Amygdala (tissue), 56 donors: ENCODE measurements around the gene SLC26A6.
A peak's percentile ranks its signal among the peaks of the same experiment; 100 is the strongest.

Experiments
- DNase-seq, 56 donors: peaks; one replicate each; lab custom pipeline; 2025; lab: John Stamatoyannopoulos, UW

The SLC26A6 gene, protein sequence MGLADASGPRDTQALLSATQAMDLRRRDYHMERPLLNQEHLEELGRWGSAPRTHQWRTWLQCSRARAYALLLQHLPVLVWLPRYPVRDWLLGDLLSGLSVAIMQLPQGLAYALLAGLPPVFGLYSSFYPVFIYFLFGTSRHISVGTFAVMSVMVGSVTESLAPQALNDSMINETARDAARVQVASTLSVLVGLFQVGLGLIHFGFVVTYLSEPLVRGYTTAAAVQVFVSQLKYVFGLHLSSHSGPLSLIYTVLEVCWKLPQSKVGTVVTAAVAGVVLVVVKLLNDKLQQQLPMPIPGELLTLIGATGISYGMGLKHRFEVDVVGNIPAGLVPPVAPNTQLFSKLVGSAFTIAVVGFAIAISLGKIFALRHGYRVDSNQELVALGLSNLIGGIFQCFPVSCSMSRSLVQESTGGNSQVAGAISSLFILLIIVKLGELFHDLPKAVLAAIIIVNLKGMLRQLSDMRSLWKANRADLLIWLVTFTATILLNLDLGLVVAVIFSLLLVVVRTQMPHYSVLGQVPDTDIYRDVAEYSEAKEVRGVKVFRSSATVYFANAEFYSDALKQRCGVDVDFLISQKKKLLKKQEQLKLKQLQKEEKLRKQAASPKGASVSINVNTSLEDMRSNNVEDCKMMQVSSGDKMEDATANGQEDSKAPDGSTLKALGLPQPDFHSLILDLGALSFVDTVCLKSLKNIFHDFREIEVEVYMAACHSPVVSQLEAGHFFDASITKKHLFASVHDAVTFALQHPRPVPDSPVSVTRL

DNA sequence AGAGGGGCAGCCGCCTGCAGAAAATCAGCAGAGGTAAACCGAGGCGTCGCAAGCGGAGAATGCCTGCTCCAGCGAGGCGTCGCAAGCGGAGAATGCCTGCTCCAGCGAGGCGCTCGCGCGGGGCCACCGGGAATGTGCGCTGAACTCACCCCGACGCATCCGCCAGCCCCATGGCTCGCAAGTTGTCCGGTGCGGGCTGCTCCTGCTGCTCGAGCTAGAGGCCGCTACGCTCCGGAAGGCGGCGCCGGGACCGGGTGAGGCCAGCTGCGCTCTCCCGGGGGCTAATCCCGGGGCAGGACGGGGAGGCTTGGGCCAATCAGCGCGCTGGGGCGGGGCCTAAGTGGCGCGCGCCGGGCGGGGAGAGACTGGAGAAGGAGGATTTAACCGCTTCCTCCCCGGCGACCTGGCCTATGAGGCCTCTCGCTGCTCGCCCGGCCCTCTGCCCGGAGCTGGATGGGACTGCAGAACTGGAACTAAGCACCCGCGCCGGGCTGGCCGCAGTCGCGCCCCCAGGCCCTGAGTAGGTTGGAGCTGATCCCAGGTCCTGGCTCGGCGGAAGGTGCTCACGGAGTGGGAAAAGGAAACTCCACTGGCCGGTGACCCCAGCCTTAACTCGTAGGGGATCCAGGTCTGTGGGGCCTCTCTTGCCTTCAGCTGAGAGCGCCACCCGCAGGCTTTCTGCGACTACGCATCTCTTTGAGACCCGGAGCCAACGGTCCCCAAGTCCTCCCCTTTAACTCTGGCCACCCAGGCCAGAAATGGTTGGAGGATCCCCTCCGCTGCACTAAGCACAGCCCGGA lies at the start of gene SLC26A6:
Gene SLC26A6, minus strand, starts transcription at position 240 of the 800 bp plus-strand sequence. Its CDS starts 68 bp downstream, at position 172.
- DNase-seq, result peak; percentile 35 to 99 (median 93)

DNA sequence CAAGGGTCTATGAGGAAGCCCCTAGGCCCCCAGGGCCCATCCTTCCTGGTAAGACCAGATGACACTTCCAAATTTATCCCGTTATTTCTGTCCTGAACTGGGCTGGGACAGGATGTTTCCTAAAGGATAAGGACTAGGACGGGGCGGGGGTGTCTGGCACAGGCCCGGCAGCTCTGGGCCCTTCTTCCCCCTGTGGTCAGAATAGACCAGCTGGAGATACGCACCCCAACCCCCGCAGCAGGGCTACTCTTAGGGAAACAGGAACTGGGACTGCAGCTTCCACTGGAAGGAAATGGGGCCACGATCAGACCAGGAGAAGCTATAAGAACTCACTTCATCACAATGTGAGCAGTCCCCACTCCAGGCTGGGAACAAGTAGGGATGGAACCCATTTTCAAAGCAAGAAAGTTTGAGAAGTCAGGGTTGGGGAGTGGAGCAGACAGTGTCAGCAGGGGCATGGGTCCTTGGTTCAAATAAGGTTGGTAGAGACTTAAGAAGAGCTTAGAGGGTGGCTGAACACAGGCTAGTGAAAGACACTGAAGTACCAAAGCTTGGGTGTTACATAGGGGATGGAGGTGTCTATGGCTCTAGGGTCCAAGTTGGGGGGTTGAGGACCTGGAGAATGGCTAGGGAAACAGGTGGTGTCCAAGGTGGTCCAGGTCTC lies 49.4 kb upstream of the SLC26A6 start:
- peak in 5 of 56 donors; percentile 7 to 21 (median 17) for DNase-seq

DNA sequence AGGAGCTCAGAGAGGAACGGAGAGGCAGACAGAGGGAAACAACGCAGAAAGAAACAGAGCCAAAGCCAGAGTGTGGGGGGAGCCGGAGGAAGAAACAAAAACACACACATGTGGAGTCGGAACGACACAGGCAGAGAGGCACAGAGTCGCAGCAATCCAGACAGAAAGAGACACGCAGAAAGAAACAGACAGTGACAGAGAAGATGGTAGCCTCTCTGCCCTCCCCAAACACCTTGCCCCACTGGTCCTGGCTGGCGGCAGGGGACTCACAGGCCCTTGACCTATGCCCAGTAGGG lies 48.7 kb upstream of the SLC26A6 start:
- no peak for DNase-seq

DNA sequence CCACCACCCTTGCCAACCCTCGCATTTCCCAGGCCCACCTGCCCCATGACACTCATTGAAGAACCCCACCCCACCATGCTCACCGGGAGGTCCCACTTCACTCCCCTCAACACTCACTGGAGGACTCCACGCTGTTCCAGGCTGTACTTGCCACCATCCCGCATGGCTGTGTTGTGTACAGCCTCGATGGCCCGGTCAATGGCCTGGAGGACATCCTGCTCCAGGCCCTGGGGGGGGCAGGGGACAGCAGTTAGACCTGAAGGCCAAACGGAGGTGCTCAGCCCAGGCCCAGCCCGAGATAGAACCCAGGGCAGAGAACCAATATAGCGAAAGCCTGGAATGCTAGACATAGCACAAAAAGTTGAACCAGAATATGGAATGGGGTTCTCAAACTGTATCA lies 47.5 kb upstream of the SLC26A6 start:
- no peak for DNase-seq

DNA sequence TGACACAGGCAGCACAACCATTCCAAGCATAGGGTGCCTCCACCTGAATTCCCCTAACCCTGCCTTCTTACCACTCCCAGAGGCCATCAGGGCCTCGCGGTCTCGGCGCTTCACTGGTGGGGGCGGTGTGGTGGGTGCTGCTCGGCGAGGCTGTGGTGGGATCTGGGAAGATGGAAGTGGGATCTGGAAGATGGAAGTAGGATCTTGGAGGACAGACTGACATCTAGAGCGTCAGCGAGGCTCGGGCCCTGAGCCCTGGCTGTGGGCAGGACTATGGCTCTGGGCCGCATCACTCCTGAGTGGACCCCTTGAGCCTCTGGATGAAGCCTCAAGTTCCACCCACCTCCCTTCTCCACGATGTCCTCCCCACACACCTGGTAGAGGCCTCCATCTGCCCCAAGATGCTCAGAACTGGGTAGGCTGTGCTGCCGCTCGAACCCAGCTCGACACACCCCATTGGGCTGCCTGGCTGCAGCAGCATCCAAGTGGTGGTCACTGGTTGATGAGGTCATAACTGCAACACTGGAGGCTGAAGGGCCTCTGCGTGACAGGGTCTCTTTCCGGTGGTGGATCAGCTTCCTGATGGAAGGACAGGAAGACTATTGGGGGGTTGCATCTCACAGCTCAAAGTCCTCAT lies 46.8 kb upstream of the SLC26A6 start:
- no peak for DNase-seq

DNA sequence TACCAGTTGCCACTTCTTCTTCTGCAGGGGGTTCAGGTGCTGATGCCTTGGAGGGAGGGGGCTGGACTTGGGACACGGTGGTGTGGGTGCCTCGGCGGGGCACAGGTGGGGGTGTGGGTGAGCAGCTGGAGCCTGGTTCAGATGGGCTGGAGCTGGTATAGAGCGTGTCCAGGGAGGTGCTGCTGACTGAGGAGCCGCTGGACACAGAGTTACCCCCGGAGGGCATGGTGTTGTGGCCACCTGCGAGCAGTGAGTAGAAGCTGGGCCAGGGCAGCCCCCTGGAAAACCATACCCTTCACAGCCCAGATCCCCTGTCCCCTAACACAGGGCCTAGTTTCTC lies 46.2 kb upstream of the SLC26A6 start:
- no peak for DNase-seq

DNA sequence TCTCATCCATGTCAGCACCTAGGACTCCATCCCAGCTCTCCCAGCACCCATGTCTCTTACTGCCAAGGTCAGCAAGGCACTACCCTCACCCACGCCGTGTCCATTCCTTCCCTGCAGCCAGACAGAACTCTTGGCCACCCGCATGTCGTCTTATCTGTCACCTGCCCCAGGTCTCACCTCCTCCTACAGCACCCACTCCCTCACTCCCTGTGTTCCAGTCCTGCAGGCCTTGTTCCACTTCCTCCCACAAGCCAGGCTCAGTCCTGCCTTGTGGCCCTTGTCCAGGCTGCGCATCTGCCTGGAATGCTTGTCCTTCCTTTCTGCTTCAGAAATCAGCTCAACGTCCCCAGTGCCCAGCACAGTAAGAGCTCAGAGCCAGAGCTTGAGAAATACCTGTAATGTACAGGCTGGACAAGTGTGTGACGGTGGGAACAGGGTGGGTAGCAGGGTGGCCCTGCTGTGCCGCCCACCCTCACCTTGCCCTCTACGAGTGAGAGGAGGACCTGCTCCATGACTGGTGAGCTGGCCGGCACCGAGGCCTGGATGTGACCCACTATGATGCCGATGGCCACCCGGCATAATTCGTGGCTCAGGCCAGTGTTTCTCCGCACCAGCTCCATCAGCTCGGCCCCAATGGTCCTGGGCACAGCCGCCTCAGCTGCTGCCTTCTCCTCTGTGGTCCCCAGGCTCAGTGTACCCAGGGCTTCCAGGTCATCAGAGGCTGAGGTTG lies 45.7 kb upstream of the SLC26A6 start:
- no peak for DNase-seq

DNA sequence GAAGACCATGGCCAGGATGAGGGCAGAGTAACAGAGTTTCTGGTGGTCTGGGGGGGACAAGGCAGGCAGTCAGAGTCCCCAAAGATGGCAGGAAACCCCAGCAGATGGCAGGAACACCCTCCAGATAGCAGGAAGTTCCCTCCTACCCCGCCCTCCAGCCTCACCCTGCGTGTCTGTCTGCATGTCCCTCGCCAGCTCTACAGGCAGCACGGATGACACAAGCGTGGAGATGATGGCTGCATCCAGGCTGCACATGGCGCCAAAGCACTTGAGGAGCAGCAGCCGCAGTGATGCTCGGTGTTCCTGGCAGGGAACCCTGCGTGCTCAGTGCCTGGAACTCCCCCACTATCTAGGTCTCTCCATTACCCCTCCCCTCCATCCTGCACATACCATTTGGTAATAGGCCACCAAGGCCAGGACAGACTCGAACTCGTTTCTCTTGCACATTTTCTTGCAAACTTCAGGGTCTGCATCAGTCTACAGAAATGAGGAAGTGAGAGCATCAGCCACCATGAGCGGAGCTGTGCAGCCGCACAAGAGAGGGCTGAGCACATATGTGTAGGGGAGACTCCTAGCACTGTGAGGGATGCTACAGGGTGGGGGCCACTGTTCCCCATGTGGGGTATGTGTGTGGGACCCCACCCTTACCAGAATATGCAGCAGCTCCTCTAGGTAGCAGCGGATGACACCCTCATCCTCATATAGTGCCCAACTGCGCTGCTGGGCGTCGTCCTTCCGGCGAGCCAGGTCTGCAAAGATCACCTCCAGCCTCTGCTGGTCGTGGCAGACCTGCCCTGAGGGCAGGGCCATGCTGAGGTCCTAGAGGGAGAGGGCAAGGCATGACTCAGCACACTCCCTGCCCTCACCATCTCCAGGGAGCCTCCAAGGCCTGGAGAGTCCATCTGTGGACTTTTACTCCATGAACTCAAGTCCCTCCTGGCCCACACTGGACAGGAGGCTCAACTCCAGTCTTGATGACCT lies 44.4 kb upstream of the SLC26A6 start:
- no peak for DNase-seq

DNA sequence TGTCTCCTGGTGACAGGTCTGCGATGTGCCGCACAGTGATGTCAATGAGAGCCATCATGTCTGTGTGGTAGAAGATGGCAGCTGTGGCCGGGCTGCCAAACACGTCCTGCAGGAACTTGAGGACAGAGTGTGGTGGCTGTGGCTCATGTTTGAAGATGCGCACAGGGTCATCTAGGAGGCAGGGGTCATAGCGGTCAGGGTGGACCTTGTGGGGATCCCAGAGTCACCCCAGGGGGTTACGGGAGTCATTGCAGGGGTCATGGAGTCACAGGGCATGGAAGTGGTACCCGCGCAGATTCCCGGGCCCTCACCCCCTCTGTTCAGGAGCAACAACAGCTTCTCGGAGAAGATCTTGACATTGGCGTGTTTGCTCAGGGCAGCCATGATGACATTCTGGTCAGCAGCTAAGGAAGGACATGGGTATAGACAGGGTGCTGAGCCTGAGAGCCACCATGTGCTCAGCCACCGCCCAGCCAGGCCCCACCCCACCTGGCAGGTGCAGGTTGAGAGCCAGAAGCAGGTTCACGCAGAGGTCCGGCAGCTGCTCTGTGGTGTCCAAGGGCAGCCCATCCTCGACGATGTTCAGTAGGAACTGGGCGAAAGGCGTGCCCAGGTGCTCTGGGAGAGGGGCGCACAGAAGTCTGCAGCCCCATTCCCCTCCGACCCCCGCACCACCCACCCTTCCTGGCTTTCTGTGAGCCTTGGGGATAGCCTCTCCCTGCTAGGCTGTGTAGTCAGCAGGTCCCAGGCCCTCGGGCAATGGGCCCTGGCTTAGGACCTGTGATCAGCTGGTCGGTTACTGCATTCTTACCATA lies 43.5 kb upstream of the SLC26A6 start:
- DNase-seq, result no peak

DNA sequence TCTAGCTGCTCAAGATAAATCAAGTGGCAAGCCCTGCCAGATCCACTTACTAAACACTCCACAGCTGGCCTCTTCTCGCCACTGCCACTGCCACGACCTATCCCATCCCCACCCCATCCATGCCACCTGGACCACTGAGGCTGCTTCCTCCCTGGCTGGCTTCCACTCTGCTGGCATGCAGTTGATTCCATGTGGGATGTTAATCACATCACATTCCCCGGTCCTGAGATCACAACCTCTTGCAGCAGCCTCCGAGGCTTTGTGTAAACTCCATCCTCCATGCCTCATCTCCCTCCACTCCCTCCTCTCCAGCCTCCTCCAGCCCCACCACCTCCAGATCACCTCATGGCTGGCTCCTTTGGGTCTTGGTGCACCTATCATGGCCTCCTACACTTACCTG lies 42.8 kb upstream of the SLC26A6 start:
- DNase-seq, result no peak

DNA sequence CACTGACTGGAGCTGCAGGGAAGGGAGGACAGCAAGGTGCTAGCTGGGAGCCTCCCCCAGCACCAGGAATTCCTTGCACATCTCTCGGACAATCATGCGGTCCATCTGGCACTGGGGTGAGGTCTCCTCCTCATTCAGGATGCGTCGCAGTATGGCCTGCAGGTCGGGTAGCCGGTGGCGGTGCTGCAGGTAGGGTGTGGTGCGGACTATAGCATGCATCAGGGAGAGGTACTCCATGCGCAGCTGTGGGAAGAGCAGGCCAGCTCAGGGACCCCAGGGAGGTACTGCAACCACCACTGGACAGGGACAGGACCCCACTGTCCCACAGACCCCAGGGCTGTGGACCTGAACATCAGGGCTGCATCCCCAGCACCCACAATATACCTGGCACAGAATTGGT lies 39.2 kb upstream of the SLC26A6 start:
- DNase-seq, result no peak

DNA sequence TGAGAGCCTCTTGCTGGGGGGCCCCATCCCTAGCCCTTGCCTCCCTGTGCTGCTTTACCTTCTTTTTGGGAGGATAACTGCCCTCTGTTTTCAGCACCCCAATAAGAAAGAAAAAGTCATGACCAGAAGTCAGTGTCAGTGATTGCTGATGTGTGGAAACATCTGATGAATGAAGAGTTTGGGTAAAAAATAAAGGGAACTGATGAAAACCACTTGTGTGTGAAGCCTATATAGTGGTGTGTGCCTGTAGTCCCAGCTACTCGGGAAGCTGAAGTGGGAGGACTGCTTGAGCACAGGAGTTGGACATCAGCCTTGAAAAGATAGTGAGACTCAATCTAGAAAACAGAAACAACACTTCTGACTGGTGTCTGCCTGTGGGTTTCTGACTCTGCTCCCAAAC lies 37.3 kb upstream of the SLC26A6 start:
- no peak for DNase-seq

DNA sequence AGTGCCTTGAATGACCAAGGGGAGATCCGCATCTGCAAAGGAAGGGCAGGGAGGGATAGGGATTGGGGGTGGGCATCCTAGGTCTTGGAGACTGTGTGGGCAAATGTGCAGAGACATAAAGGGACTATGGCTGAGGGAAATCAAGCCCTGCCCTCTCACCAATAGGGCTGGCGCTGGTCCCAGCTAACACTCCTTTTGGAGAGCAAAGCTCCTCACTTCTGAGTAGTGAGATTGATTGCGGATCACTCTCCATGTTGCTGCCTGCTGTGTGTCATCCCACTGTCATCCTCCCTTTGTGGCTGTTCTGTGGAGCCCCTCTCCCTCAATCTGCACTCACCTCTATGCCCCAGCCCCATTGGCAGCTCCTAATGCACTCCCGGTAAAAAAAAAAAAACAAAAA lies 29.7 kb upstream of the SLC26A6 start:
- no peak for DNase-seq

DNA sequence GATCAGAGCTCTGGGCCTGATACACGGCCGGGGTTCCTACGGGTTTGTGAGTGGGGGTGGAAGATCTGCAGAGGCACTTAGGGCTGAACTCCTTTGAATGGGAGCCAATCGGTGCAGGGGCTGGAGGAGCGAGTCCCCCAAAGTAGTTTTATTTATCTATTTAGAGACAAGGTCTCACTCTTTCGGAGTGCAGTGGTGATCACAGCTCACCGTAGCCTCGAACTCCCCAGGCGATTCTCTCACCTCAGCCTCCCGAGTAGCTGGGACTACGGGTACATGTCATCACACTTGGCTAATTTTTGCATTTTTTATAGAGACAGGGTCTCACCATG lies 29.0 kb upstream of the SLC26A6 start:
- no peak for DNase-seq

DNA sequence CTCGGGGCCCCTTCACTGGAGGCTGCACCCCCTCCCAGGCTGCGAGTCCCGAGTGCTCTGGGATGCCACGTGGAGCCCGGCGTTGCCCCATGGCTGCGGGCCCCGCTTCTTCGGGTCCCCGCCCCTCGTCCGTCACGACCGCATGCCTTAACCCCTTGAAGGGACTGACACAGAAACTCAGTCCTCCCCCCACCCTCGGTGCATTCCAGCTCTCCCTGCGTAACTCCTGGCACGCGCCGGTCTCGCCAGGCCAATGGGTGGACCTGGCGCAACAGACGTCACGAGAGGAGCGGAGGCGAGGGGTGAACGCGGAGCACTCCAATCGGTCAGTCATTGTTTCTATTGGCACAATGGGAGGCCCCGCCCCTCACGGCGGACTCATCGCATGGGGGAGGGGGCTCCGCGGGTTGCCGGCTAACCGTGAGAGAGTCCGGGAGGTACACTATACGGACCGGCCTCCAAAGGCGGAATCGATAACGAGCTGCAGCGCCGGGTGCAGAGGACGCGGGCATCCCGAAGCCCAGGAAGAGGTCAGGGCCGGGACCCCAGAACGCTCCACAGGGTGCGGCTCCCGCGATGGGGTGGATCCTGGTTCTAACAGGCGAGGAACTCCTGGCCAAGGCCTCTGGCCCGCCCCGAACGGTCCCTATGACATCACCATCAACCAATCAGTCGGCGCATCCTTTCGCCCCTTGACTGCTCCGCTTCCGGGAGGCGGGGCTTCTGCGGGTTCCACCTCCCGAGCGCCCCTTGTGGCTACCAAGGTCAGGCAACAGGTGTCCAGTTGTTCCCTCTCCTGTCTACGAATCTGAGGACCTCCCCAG lies 28.4 kb upstream of the SLC26A6 start:
- DNase-seq, result peak; percentile 66 to 97 (median 93)

DNA sequence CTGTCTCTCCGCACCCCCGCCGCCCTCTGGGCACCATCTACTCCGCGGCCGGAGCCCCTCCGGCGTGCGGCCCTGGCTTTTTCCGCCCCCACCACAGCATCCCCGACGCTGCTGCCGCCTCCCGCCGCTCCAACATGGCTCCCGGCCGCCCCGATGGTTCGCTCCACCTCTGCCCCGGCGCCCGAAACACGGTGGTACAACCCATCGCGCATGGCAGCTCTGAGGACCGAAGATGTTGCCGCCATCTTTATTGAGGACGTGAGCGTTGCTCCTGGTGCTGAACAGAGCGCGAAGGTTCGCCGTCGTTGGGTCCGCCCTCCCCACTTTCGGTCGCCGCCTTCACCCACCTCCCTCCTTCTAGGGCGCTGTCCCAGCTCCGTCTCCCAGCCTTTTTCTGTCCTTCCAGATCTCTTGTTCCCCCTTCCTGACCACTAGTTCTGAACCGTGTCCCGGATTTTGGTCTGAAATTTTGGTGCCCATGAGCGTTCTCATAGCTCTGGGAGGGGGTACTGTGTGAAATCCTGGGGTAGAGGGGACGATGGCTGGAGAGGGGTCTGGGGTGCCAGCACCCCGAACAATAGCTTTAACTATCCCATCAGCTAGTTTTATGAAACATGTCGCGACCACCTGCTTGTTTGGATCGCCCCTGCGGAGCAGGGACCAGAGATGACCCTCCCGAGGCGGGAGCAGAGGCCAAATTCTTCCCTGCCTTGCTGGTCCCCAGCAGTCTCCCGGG lies 27.7 kb upstream of the SLC26A6 start, which contains the start of gene CELSR3:
Gene CELSR3, minus strand, starts transcription at position 134 of the 736 bp plus-strand sequence. CDS start 252 bp downstream, outside the sequence.
- DNase-seq, result peak in 54 of 56 donors; percentile 19 to 87 (median 69)
